Occipital lobe (tissue), 2 donors: Measurements from ENCODE around the gene CEP95. TPM values are rescaled to one million over a fixed set of nuclear protein-coding genes. Genes with fewer than 3 reads are reported as not detected.
A peak's percentile ranks its signal among the peaks of the same experiment; 100 is the strongest.
"Not testable (repeated sequence)": the region's sequence is repeated elsewhere in the genome, so short reads cannot be mapped to it uniquely, and the experiment has no call there.

ENCODE experiments used
- DNase-seq: peaks from one replicate; lab custom pipeline; 2025; lab: John Stamatoyannopoulos, UW
- total RNA-seq: library from RNA; depleted of rRNA; stranded (reverse); fragments of >200 nt; gene quantifications from one replicate; pipeline ENCODE4 v1.2.3, GENCODE V29; 2014

CEP95 gene, protein sequence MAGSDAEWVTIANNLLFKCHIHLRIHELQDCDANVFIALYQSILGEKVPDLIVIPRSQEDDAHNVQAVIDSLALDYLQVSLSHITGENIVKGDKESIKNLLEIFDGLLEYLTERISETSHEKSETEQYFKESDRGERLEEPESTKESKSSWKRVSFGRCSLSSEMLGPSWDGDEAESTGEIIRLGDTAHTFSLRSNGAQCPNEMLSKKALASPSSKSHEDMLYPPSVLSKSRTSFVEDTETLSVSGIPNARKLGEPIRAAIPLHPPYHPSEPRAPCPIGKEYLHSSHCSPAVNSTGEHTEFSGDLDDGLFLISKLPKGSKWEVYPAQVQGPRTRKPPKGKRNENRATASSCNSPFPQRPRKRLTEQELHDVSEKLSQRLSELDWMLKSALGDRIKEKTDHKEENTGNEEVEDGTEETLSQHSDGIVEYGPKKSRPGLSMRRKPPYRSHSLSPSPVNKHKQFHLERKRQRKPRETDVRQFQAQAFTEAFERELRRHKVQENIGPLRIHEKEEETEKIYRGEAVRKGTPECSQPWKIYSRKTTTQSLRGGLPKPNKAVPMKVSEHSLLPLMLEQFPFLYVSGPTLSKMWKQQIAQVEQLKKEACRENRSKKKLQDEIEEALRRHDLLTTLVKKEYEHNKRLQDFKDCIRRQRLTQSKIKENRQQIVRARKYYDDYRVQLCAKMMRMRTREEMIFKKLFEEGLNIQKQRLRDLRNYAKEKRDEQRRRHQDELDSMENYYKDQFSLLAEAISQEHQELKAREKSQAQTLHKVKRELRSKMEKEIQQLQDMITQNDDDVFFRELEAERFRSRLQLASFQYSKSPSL
- total RNA-seq = 106 TPM

DNA sequence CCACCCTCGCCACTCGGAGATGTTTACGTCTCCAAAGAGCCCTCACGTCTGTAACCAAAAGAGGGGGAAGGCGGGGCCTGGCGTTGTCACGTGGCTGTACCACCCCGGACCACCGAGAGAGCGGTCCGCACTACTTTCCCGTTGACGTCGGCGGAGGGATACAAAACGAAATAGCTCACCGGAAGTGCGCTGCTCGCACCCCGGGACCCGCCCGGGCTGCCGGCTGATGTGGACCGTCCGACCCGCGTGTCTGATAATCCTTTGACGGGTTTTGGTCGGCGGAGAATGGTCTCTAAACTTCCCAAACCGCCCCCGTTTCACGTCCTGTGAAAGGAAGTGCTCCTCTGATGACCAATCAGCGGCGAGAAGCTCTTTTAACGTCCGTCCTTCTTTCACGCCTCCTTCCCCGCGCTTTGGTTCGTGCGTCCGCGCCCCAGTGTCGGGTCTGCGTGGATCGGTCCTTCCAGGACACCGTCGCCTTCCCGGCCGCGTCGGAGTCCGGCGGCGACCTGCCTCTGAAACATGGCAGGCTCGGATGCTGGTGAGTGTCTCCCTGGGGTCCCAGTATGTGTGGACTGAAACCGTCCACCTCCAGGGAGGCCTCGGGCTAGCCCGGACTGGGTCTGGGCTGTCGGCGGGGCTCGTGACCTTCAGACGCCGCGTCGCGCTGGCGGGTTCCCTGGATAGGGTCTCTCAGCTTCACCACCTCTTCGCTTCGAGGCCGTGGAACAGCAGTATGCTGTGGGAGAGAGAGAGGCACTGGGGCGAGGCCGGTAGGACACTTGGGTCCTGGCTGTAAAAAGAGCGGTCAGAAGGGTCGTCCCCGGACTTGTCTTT lies at the start of gene CEP95:
Gene CEP95 (plus strand): TSS at position 402 of the 837 bp plus-strand sequence. CDS start 121 bp downstream, at position 523.
- peak; percentile 96 for DNase-seq

DNA sequence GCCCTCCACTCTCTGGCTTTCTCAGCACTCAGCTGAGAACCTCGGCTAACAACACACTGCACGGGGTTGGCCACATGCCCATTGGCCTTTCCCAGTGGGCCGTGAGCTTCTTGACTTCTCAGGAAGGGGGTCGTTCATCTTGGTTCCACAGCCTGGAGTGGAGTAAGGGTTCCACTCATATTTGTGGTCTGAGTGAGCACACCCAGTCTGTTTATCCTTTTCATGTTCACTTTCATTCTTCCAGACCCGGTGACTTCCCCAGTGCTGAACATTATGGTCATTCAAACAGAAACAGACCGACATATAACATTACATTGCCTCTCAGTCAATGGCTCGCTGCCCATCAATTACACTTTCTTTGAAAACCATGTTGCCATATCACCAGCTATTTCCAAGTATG lies 49.6 kb upstream of the CEP95 start:
- no peak for DNase-seq

DNA sequence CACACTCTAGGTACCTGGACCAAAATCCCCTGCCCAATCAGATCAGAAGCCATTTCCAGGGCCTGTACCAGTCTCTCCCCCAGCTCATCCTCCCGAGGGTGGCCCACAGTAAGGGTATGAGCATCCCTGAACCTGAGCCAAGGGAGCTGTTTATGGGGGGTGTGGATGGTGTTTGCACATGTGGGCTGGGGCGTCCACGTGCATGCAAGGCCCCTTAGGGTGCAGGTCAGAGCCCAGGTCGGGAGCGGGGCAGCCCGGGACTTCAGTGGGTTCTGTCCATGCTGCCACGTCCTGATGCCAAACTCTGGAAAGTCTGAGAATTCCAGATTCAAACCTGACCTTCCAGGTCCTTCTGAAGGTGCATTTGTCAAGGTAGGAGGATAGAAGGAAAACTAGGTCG lies 48.0 kb upstream of the CEP95 start:
- DNase-seq = no peak

DNA sequence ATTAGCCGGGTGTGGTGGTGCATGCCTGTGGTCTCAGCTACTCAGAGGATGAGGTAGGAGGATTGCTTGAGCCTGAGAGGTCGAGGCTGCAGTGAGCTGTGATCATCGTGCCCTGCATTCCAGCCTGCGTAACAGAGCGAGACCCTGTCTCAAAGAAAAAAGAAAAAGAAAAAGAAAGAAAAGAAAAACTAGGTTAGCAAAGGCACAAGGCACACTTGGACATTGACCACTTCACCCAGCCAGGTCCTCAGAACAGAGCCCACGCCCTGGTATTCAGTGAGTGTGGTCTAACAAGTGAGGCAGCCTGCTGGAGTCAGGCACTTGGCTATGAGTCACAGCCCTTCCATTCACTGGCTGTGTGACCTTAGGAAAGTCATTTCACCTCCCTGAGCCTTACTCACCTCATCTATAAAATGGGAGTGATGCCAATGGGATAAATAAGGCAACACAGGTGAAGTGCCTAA lies 47.5 kb upstream of the CEP95 start:
- no peak for DNase-seq

DNA sequence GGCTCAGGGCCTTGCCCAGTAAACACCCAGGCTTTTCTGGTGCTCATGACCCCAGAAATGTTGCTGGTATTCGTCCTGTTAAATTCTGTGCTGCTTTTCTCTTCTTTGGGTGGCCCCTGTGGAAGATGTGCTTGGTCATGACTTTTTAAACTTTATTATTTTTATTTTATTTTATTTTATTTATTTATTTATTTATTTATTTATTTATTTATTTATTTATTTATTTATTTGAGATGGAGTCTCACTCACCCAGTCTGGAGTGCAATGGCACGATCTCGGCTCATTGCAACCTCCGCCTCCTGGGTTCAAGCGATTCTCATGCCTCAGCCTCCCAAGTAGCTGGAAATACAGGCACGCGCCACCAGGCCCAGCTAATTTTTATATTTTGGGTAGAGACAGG lies 47.0 kb upstream of the CEP95 start:
- DNase-seq = not testable (repeated sequence)

DNA sequence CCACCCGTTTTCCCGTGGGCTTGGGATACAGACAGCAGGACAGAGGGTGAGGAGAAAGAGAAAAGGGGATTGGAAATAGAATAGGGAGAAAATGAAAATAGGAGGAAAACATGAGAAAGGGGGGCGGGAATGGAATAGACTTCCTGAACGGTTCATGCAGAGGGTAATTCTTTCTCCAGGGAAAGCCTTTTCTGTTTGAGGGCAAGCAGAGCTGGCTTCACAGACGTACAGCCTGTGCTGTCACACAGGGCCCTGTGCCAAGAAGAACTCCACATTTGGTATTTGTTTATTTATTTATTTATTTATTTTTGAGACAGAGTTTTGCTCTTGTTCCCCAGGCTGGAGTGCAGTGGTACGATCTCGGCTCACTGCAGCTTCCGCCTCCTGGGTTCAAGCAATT lies 45.8 kb upstream of the CEP95 start:
- DNase-seq = no peak

DNA sequence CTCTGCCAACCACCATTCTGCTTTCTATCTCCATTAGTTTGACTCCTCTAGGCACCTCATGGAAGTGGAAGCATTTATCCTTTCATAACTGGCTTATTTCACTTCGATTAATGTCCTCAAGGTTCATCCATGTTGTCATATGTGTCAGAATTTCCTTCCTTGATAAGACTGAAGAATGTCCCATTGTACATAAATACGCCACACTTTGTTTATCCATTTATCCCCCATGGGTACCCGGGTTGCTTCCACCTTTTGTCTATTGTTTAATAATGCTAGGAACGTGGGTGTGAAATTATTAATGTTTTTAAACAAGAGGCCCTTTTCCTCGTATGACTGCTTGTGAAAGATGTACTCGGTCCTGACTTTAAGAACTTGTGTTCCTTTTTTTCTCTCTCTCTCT lies 45.0 kb upstream of the CEP95 start:
- DNase-seq = no peak

DNA sequence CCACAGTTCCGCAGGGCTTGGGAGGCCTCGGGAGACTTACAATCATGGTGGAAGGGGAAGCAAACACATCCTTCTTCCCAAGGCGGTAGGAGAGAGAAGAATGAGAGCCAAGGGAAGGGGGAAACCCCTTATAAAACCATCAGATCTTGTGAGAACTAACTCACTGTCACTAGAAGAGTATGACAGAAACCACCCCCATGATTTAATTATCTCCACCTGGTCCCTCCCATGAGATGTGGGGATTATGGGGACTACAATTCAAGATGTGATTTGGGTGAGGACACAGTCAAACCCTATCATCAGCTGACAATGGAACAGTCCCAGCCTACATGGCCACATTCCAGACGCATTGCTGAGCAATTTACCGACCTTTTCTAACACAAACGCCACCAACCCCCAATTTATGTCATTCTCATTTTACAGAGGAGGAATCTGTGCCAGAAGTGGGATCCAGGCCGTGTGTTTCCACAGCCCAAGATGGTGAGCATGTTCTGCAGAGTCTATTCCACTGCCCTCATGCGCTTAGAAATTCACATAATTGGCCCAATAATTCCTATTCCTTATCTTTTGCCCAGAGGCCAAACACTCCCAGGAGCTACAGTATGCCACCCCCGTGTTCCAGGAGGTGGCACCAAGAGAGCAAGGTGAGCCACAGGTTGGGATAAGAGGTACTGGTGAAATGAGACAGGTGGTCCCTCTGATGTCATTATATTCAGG lies 40.6 kb upstream of the CEP95 start:
- no peak for DNase-seq

DNA sequence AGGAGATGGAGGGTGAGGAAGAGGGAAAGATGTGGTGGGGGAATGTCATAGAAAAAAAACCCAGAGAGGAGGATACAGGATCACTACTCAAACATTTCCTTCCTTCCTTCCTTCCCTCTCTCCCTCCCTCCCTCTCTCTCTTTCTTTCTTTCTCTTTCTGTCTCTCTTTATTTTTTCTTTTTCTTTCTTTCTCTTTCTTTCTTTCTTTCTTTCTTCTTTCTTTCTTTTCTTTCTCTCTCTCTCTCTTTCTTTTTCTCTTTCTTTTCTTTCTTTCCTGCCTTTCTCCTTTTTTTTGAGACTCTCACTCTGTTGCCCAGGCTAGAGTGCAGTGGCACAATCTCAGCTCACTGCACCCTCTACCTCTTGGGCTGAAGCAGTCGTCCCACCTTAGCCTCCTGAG lies 39.9 kb upstream of the CEP95 start:
- not testable (repeated sequence) for DNase-seq

DNA sequence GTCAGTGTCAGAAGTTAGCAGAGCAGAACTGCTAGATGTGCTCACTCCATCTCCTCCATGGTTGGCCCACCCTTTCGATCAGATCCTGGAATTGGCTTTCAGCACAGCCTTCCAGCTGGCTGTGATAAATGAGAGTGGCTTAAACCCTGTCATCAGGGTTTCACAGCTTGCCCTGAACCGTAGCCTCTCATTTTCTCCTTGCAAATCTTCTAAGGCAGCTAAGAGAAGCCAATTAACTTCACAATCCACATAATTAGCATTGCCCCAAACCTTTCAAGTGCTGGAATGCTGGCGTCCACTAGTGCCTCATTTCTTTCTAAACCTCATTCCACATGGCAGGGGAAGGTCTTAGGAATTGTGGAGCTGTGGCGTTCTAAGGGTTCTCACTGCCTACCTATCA lies 36.2 kb upstream of the CEP95 start:
- DNase-seq = no peak

DNA sequence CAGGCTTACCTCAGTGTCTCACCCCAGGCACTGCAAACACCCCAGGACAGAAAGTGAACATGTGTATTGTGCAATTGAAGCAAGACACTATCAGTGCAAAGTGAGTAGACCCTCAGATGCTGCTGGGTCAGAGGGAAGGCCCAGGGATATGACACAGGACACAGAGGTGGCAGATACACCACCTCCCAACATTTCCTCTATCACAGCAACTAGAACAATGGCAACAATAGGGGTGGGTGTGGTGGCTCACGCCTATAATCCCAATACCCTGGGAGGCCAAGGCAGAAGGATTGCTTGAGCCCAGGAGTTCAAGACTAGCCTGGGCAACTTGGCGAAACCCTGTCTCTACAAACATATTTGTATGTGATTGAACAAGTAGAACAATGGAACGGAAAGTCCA lies 35.3 kb upstream of the CEP95 start:
- DNase-seq = no peak

DNA sequence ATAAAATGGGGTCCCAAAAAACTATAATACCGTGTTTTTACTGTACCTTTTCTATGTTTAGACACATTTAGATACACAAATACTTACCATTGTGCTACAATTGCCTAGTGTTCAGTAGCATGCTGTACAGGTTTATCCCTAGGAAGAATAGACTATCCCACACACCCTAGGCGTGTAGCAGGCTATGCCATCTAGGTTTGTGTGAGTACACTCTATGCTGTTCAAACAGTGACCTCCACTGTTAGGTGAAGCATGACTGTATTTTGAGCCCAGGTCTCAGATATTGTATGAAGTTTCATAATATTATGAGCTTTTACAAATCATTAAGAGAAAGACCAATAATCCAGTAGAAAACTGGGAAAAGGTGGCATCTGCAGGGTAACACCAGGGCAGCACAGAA lies 34.2 kb upstream of the CEP95 start:
- no peak for DNase-seq

DNA sequence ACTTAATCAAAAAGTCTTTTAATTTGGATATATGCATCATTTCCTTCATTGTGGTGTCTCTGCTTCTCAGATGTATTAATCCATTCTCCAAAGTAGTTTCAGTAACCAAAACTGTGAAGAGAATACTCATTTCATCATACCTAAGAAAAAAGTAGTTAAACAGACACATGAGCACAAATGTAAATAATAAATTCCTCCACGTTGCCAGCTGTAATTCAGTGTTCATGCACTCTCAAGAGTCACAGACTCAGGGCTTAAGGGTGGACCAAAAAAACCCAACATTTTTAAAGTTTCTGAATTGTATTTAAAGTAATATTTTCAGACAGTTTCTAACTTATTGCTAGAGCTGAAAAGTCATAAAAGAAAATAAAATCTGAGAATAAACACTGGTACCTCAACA lies 28.9 kb upstream of the CEP95 start:
- DNase-seq = no peak

DNA sequence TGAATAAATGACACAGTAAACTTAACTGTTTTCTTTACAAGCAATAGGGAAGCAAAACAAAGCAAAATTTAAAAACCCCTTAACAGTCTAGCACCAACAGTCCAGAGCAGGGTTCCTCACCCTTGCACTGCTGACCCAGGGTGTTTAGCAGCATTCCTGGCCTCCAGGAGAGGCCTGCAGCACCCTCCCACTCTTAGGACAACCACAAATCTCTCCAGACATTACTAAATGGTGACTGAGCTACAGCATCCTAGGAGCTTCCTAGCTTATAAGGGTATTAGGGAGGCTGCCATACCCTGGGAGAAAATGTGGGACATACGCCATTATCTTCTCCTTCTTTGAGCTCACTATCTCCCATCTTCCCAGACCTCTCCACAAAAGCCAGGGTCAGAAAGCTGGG lies 25.8 kb upstream of the CEP95 start:
- DNase-seq = no peak

DNA sequence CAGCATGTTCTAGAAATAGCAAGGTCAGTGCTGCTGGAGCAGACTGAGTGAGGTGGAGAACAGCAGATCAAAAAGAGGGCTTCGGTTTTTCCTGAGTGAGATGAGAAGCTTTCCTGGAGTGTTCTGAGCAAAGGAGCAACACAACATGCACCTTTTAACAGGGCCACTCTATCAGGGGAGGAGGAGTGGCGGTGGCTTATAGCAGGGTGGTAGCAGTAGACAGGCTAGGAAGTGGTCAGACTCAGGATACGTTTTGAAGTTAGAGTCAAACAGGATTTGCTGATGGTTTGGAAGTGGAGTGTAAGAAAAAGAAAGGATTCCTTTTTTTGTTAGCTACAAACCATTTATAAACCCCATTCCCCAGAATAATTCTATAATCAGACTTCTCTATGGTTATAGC lies 22.4 kb upstream of the CEP95 start:
- DNase-seq = no peak

DNA sequence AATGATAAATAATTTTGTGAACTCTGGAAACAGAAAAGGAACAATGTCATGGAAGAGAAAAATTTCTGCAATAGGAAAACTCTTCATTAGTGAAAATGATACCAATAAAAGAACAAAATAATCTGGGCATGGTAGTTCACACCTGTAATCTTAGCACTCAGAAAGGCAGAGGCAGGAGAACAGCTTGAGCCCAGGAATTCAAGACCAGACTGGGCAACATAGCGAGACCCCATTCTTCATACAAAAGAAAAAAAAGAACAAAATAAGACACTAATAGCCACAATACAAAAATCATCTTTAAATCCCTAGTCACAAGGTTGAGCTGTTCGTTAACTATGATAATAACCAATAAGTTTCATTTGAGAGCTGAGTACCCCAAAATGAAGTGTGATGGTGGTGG lies 18.5 kb upstream of the CEP95 start:
- DNase-seq = no peak

DNA sequence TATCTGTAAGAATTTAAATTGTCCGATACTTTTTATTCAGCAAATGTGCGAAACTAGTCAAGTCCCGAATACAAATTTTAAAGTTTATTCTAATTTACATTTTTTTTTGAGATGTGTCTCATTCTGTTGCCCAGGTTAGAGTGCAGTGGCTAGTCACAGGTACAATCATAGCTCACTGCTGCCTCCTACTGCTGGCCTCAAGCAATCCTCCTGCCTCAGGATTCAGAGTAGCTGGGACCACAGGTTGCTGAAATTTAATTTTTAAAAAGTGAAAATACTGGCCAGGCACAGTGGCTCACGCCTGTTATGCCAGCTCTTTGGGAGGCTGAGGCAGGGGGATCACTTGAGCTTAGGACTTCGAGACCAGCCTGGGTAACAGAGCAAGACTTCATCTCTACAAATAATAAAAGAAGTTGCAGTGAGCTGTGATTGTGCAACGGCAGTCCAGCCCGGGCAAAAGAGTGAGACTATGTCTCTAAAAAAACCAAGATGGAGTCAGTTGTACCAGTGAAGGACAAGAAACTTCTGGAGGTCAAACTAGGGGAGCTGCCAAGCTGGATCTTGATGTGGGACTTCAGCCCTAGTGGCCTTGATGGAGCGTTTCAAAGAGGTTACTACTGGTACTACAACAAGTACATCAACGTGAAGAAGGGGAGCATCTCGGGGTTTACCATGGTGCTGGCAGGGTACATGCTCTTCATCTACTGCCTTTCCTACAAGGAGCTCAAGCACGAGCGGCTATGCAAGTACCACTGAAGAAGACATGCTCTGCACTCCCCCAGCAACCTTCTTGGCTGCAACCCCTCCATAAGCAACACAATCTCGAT lies 15.5 kb upstream of the CEP95 start:
- no peak for DNase-seq

DNA sequence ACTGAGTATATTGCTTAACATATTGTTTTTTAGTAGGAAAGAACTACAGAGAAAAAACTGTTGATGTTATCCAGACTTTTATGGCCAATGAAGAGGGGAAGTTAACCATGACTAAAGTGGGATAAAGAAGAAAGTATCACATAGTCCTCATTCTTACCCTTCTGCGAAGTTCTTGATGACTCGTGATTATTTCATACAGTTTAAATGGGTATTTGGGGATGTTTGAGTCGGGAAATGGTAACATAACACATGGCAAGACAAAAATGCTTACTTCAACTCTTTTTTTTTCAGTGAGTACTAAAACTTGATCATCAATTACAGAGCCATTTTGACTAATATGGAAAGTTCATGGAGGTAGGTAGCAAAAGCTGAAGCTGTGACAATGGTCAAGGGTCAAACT lies 14.8 kb upstream of the CEP95 start:
- no peak for DNase-seq

DNA sequence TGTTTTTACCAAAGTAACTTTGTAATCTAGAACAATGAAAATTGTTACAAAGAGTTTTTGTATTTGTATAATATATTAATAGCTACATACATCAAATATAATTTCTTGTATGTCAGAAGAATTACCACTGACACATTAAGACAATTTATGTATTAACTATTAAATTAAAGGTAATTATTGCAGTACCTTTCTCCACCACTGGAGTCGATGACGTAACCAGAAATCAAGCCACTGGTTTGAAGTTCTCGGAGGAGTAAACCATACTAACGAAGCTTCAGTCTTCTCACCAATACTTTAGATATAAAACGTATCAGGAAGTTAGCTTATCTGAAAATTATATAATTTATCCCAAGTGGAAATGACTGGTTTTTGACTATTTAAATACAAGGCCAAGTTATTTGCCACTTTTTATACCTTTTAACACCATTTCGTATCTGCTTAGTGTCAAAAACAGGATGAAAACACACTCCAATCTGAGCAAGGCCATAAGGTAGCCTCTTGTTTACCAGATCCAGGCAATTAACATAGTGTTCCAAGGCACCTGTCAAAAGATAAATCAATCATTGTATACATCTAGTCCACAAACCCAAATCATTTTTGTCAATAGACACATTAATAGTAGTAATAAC lies 14.2 kb upstream of the CEP95 start:
- DNase-seq = no peak

DNA sequence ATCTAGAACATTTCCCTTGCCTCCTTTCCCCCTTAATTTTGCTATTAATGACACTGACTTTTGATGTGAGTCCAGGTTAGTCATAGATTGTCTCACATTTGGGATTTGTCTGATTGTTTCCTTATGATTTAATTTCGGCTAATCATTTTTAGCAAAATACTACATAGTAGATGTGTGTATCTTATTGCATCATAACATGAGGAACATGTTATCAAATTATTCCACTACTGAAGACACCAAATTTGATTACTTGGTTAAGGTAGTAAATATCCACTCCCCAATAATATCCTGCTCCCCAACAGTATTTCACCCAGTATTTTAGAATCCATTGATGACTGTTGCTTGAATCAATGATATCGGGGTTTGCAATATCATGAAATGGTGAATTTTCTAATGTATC lies 12.7 kb upstream of the CEP95 start:
- DNase-seq = no peak
